ENCODE measurements around the gene SNX1.
"Not testable (repeated sequence)": the region's sequence is repeated elsewhere in the genome, so short reads cannot be mapped to it uniquely, and the experiment has no call there.

SNX1 gene

GRCh38 chr15:64117759-64118487, 22.1 kb downstream of the SNX1 start:
- no peak for DNase-seq (ENCODE audit: low read depth)

- not testable (repeated sequence) for DNase-seq (ENCODE audit: low read depth)
These were observed 24.5 kb downstream of the SNX1 start for GRCh38 chr15:64120322-64120721.

GRCh38 chr15:64121614-64122013, 25.8 kb downstream of the SNX1 start:
- no peak for DNase-seq (ENCODE audit: low read depth)

- no peak for DNase-seq (ENCODE audit: low read depth)
These were observed 26.7 kb downstream of the SNX1 start for GRCh38 chr15:64122444-64122843.

GRCh38 chr15:64122936-64123351, 27.2 kb downstream of the SNX1 start:
- no peak for DNase-seq (ENCODE audit: low read depth)

GRCh38 chr15:64125978-64126377, 30.2 kb downstream of the SNX1 start:
- DNase-seq (ENCODE audit: low read depth): no peak

- DNase-seq (ENCODE audit: low read depth): no peak
These were observed 31.9 kb downstream of the SNX1 start for GRCh38 chr15:64127521-64128270.

- no peak for DNase-seq (ENCODE audit: low read depth)
These were observed 34.4 kb downstream of the SNX1 start for GRCh38 chr15:64130159-64130558.

- DNase-seq (ENCODE audit: low read depth): no peak
These were observed 35.8 kb downstream of the SNX1 start for GRCh38 chr15:64131547-64131946.

GRCh38 chr15:64132217-64132616, 36.4 kb downstream of the SNX1 start:
- no peak for DNase-seq (ENCODE audit: low read depth)

- DNase-seq (ENCODE audit: low read depth): no peak
These were observed 38.0 kb downstream of the SNX1 start for GRCh38 chr15:64133623-64134344.

- DNase-seq (ENCODE audit: low read depth): no peak
These were observed 38.6 kb downstream of the SNX1 start for GRCh38 chr15:64134345-64134829.

GRCh38 chr15:64136347-64136746, 40.6 kb downstream of the SNX1 start:
- no peak for DNase-seq (ENCODE audit: low read depth)

- DNase-seq (ENCODE audit: low read depth): no peak
These were observed 41.5 kb downstream of the SNX1 start for GRCh38 chr15:64137226-64137833.

- no peak for DNase-seq (ENCODE audit: low read depth)
These were observed 42.7 kb downstream of the SNX1 start for GRCh38 chr15:64138331-64138941.

- DNase-seq (ENCODE audit: low read depth): no peak
These were observed 46.2 kb downstream of the SNX1 start for GRCh38 chr15:64141798-64142512.

- no peak for DNase-seq (ENCODE audit: low read depth)
These were observed 47.5 kb downstream of the SNX1 start for GRCh38 chr15:64143276-64143675.

- DNase-seq (ENCODE audit: low read depth): no peak
These were observed 48.4 kb downstream of the SNX1 start for GRCh38 chr15:64144192-64144564.

GRCh38 chr15:64144565-64145281, 48.9 kb downstream of the SNX1 start:
- DNase-seq (ENCODE audit: low read depth): no peak

GRCh38 chr15:64146041-64146440, 50.3 kb downstream of the SNX1 start:
- no peak for DNase-seq (ENCODE audit: low read depth)

- no peak for DNase-seq (ENCODE audit: low read depth)
These were observed 50.7 kb downstream of the SNX1 start for GRCh38 chr15:64146520-64146884.
